Right atrium auricular region (tissue), 2 donors: Measurements from ENCODE around the gene ALDH3A1. TPM values are rescaled to one million over a fixed set of nuclear protein-coding genes. Genes with fewer than 3 reads are reported as not detected.

ENCODE experiments used
- DNase-seq: peaks from one replicate; pipeline ENCODE4 v3.0.0-alpha.2; 2019; ENCODE audit warnings: low spot score
- H3K27ac ChIP-seq, 2 donors: fragments of 200-600 bp; sonication (generic); 1 replicate in 1 of 2; 2 replicates in 1 of 2; pipeline ENCODE4 v1.5.1; 2016 to 2019
- H3K27me3 ChIP-seq, 2 donors: fragments of 200-600 bp; sonication (generic); one replicate each; pipeline versions ENCODE4 v1.5.1 to v1.6.0; 2017 to 2019
- H3K36me3 ChIP-seq: fragments of 200-600 bp; sonication (generic); one replicate; pipeline ENCODE4 v1.5.1; 2016
- H3K4me1 ChIP-seq, 2 donors: fragments of 200-600 bp; sonication (generic); one replicate each; pipeline versions ENCODE4 v1.5.1 to v1.6.0; 2017 to 2019
- H3K4me3 ChIP-seq, 2 donors: fragments of 200-600 bp; sonication (generic); 1 replicate in 1 of 2; 2 replicates in 1 of 2; pipeline ENCODE4 v1.5.1; 2017 to 2019; ENCODE audit warnings: mild to moderate bottlenecking in 1 of 2, moderate library complexity in 1 of 2
- H3K9me3 ChIP-seq, 2 donors: fragments of 200-600 bp; sonication (generic); one replicate each; pipeline ENCODE4 v1.5.1; 2019
- total RNA-seq, 2 donors: library from RNA; depleted of rRNA; stranded (reverse); fragments of >200 nt; gene quantifications; one replicate each; pipeline ENCODE4 v1.1.0, GENCODE V29; 2016
- TF ChIP-seq, protein P1 (sequence below), 2 donors: fragments of 200-600 bp; sonication (generic); IDR thresholded peaks; one replicate each; pipeline ENCODE4 v1.5.1; 2019; ENCODE audit warnings: antibody characterized with exemption in 2 of 2

The ALDH3A1 gene
- total RNA-seq, 2 donors from 2014 or later: 0.22 to 1.8 TPM

DNA sequence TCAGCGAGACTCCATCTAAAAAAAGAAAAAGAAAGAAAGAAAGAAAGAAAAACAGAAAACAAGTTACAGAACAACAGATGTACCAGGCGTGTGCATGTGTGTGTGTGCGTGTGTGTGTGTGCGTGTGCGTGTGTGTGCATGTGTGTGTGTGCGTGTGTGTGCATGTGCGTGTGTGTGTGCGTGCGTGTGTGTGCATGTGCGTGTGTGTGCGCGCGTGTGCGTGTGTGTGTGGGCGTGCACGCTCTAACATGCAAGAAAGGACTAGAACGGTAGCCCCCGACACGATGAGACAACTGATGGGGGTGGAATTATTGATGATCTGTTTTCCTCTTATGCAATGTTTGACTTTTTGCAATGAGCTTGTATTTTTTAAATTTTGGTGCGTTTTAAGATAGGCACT lies 1.6 kb downstream of the ALDH3A1 start:
- no peak overlapping the region for H3K27ac ChIP-seq
- H3K9me3 ChIP-seq: no peaks in the 10 kb centered on the region
- no peaks in the 10 kb centered on the region for H3K36me3 ChIP-seq
- no peak for DNase-seq
- no peak overlapping the region for H3K4me3 ChIP-seq
- TF ChIP-seq, protein P1, sequence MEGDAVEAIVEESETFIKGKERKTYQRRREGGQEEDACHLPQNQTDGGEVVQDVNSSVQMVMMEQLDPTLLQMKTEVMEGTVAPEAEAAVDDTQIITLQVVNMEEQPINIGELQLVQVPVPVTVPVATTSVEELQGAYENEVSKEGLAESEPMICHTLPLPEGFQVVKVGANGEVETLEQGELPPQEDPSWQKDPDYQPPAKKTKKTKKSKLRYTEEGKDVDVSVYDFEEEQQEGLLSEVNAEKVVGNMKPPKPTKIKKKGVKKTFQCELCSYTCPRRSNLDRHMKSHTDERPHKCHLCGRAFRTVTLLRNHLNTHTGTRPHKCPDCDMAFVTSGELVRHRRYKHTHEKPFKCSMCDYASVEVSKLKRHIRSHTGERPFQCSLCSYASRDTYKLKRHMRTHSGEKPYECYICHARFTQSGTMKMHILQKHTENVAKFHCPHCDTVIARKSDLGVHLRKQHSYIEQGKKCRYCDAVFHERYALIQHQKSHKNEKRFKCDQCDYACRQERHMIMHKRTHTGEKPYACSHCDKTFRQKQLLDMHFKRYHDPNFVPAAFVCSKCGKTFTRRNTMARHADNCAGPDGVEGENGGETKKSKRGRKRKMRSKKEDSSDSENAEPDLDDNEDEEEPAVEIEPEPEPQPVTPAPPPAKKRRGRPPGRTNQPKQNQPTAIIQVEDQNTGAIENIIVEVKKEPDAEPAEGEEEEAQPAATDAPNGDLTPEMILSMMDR (IDR thresholded peaks at IDR 0.05): no peak
- no peaks in the 10 kb centered on the region for H3K27me3 ChIP-seq
- H3K4me1 ChIP-seq: peaks cover 0 to 15% of the 10 kb centered on the region in 2 donors

DNA sequence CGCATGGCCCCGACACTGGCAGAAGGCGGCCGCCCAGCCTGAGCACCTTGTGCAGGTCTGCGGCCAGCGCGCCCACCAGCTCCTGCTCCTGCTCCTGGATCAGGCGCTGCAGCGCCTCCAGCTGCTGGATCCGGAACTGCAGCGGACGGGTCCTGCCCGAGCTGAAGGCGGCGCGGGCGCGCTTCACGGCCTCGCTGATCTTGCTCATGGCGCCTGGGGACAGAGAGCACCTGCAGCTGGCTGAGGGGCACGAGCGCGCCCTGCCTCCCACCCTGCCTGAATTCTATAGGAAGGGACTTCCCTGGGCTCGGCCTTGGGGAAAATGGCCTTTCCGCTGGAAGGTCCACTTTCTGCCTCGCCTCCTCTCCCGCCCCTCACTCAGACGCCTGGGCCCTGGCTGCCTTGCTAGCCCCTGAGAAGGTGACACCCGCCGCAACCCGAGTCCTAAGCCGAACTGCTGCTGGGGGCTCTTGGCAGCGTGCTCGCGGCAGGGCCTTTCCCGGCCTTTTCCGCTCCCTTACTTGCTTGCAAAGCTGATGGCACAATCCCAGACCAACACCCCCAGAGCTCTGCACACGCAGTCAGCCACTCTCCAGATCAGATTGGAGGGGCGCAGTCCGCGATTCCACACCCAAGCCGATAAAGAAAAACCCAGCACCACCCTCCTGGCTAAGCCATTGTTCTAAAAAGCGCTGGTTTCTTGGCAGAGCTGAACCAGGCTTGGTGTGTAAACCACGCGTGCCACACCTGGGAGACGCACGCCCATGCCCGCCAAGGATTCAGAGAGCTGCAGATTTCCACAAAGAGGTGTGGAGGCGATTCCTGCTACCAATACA lies 3.0 kb downstream of the ALDH3A1 start:
- Histone ChIP-seq H3K27me3 (no peaks in the 10 kb centered on the region), H3K4me3 (peak overlapping the region; percentile 40 to 65), H3K27ac (peak overlapping the region in 1 of 2 donors; percentile 66), H3K9me3 (no peaks in the 10 kb centered on the region), H3K36me3 (no peaks in the 10 kb centered on the region), H3K4me1 (peaks cover 0 to 15% of the 10 kb centered on the region in 2 donors)
- peak; percentile 93 for DNase-seq
- TF ChIP-seq, protein P1 (IDR thresholded peaks at IDR 0.05): peak; percentile 95

DNA sequence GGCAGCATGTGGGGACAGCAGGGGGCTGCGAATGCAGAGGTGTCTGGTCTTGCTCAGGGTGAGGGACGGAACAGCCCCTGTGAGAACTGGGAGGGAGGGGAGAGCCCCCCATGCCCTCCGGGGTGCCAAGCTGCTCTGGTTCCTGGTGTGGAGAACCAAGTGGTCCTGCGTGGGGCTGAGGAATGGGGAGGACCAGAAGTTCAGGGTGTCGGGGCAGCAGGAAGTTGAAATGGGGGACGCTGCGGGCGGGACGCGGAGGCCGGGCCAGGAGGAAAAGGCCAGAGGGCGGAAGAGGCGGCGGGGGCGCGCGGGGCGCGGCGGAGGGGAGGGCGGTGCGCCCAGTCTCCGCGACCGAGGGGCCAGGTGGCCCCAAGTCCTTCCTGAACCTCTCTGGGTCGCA lies 3.6 kb downstream of the ALDH3A1 start:
- TF ChIP-seq, protein P1 (IDR thresholded peaks at IDR 0.05): no peak
- DNase-seq: no peak
- no peaks in the 10 kb centered on the region for H3K27me3 ChIP-seq
- H3K36me3 ChIP-seq: no peaks in the 10 kb centered on the region
- no peaks in the 10 kb centered on the region for H3K9me3 ChIP-seq
- peak overlapping the region; percentile 40 to 65 for H3K4me3 ChIP-seq
- peak overlapping the region in 1 of 2 donors; percentile 66 for H3K27ac ChIP-seq
- H3K4me1 ChIP-seq: peaks cover 0 to 15% of the 10 kb centered on the region in 2 donors

DNA sequence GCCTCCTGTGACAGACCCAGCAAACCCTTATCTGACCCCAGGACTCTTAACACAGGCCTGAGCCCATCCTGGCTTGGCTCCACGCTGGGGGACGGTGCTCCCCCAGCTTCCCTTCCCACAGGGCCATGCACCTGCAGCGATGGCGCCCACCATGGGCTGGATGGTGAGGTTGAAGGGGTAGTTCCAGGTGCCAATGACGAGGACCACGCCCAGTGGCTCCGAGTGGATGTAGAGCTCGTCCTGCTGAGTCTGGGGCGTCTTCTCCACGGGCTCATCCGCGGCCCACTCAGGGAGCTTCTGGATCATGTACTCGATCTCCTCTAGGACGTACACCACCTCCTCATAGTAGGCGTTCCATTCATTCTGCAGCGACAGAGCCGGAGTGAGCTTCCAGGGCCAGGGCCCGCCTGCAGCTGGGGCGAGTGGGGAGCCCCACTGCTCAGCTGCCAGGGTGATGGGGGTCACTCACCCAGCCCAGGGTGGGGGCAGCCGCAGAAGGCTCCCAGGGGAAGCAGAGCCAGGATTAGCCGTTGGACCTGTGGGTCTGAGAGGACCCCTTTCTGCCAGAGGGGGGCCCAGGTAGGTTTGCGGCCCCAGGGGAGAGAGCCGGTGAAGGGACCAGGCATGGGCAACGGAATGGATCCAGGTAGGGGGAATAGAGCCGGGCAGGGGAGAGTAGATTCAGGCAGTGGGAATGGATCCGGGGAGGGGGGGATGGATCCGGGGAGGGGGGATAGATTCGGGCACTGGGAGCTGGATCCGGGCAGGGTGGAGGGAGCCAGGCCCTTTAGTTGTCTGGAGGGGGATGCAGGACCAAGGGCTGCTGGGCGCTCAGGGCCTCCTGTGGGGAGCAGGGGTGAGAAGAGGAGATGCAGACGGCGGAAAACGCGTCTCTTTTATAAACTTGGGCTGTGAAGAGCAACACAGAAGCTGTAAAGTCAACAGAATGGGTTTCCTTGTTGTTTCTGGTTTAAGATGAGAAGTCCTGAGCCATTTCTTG lies 4.7 kb downstream of the ALDH3A1 start:
- Histone ChIP-seq H3K9me3 (no peaks in the 10 kb centered on the region), H3K4me3 (no peak overlapping the region), H3K27me3 (no peaks in the 10 kb centered on the region), H3K4me1 (peaks cover 0 to 15% of the 10 kb centered on the region in 2 donors), H3K27ac (no peak overlapping the region), H3K36me3 (no peaks in the 10 kb centered on the region)
- DNase-seq: no peak
- TF ChIP-seq, protein P1 (IDR thresholded peaks at IDR 0.05): no peak

GRCh38 chr17:19742495-19742894 lies 5.6 kb downstream of the ALDH3A1 start:
- Histone ChIP-seq H3K4me1 (peaks cover 0 to 15% of the 10 kb centered on the region in 2 donors), H3K4me3 (no peak overlapping the region), H3K9me3 (no peaks in the 10 kb centered on the region), H3K36me3 (no peaks in the 10 kb centered on the region), H3K27ac (no peak overlapping the region), H3K27me3 (no peaks in the 10 kb centered on the region)
- DNase-seq: no peak
- TF ChIP-seq, protein P1 (IDR thresholded peaks at IDR 0.05): no peak
